Measurements from ENCODE around the gene NABP1. TPM values are rescaled to one million over a fixed set of nuclear protein-coding genes. Genes with fewer than 3 reads are reported as not detected.

The NABP1 gene
- total RNA-seq, 4 donors from 2014 or later: 11.4 to 26.6 (median 22.2) TPM

- Histone ChIP-seq H3K4me1 (no peaks in the 10 kb centered on the region), H3K9me3 (no peaks in the 10 kb centered on the region), H3K4me3 (no peak overlapping the region), H3K27me3 (no peaks in the 10 kb centered on the region), H3K27ac (no peak overlapping the region), H3K36me3 (no peaks in the 10 kb centered on the region)
- TF ChIP-seq EP300 (IDR thresholded peaks at IDR 0.05): no peak
- no peak for TF ChIP-seq POLR2A (IDR thresholded peaks at IDR 0.05)
- no peak for TF ChIP-seq CTCF (IDR thresholded peaks at IDR 0.05)
- WGBS, 2 donors: 75 to 78% methylated on average over 2 of the region's 2 CpGs
- no peak for DNase-seq (ENCODE audit: low spot score in 2 of 2)
These were observed 28.4 kb upstream of the NABP1 start for GRCh38 chr2:191649519-191649918.

GRCh38 chr2:191650896-191651773 is 26.8 kb upstream of the NABP1 start:
- 78 to 79% methylated on average over 3 of the region's 3 CpGs for WGBS, 2 donors
- peaks cover 0 to 3% (median 0%) of the 10 kb centered on the region in 4 donors for H3K4me1 ChIP-seq
- TF ChIP-seq POLR2A (IDR thresholded peaks at IDR 0.05) (no peak), EP300 (IDR thresholded peaks at IDR 0.05) (no peak), CTCF (IDR thresholded peaks at IDR 0.05) (no peak)

GRCh38 chr2:191653667-191654391 is 24.1 kb upstream of the NABP1 start:
- H3K4me1 ChIP-seq: peaks cover 0 to 12% (median 0%) of the 10 kb centered on the region in 4 donors
- H3K27me3 ChIP-seq: no peaks in the 10 kb centered on the region
- H3K36me3 ChIP-seq: no peaks in the 10 kb centered on the region
- WGBS, 2 donors: 91 to 93% methylated on average over 5 of the region's 5 CpGs
- DNase-seq (ENCODE audit: low spot score in 2 of 2): no peak
- H3K9me3 ChIP-seq: no peaks in the 10 kb centered on the region
- H3K27ac ChIP-seq: no peak overlapping the region
- TF ChIP-seq CTCF (IDR thresholded peaks at IDR 0.05) (no peak), POLR2A (IDR thresholded peaks at IDR 0.05) (no peak), EP300 (IDR thresholded peaks at IDR 0.05) (no peak)
- no peak overlapping the region for H3K4me3 ChIP-seq

More at GRCh38 chr2:191650896-191651773, 26.8 kb upstream of the NABP1 start:
- Histone ChIP-seq H3K36me3 (no peaks in the 10 kb centered on the region), H3K9me3 (no peaks in the 10 kb centered on the region), H3K4me3 (no peak overlapping the region), H3K27me3 (no peaks in the 10 kb centered on the region), H3K27ac (no peak overlapping the region)
- DNase-seq (ENCODE audit: low spot score in 2 of 2): no peak

GRCh38 chr2:191656391-191656790 is 21.5 kb upstream of the NABP1 start:
- H3K4me1 ChIP-seq: peaks cover 0 to 12% (median 0%) of the 10 kb centered on the region in 4 donors
- no peaks in the 10 kb centered on the region for H3K27me3 ChIP-seq
- DNase-seq (ENCODE audit: low spot score in 2 of 2): peak in 1 of 2 donors; percentile 58
- H3K4me3 ChIP-seq: no peak overlapping the region
- H3K9me3 ChIP-seq: no peaks in the 10 kb centered on the region
- no peaks in the 10 kb centered on the region for H3K36me3 ChIP-seq
- peak in 1 of 2 donors; percentile 84 for TF ChIP-seq EP300 (IDR thresholded peaks at IDR 0.05)
- no peak for TF ChIP-seq POLR2A (IDR thresholded peaks at IDR 0.05)
- peak overlapping the region in 2 of 4 donors; percentile 70 to 78 for H3K27ac ChIP-seq

- H3K27ac ChIP-seq: peak overlapping the region in 2 of 4 donors; percentile 70 to 78
These were observed 21.1 kb upstream of the NABP1 start for GRCh38 chr2:191656792-191657191.

More at GRCh38 chr2:191656792-191657191, 21.1 kb upstream of the NABP1 start:
- DNase-seq (ENCODE audit: low spot score in 2 of 2): no peak
- Histone ChIP-seq H3K36me3 (no peaks in the 10 kb centered on the region), H3K4me3 (no peak overlapping the region), H3K27me3 (no peaks in the 10 kb centered on the region), H3K9me3 (no peaks in the 10 kb centered on the region), H3K4me1 (peaks cover 0 to 12% (median 0%) of the 10 kb centered on the region in 4 donors)
- TF ChIP-seq CTCF (IDR thresholded peaks at IDR 0.05): no peak
- no peak for TF ChIP-seq POLR2A (IDR thresholded peaks at IDR 0.05)
- TF ChIP-seq EP300 (IDR thresholded peaks at IDR 0.05): no peak

All from tibial nerve (tissue), 4 donors.